ENCODE results near the gene MYO16.
"Not testable (repeated sequence)": the region's sequence is repeated elsewhere in the genome, so short reads cannot be mapped to it uniquely, and the experiment has no call there.

The MYO16 gene

GRCh38 chr13:108747843-108748242 lies 118.4 kb downstream of the MYO16 start:
- DNase-seq = no peak

GRCh38 chr13:108752276-108752675 lies 122.9 kb downstream of the MYO16 start:
- no peak for DNase-seq

GRCh38 chr13:108755083-108755482 lies 125.7 kb downstream of the MYO16 start:
- DNase-seq = no peak

GRCh38 chr13:108760129-108760528 lies 130.7 kb downstream of the MYO16 start:
- no peak for DNase-seq

GRCh38 chr13:108760541-108760940 lies 131.1 kb downstream of the MYO16 start:
- no peak for DNase-seq

GRCh38 chr13:108768035-108768434 lies 138.6 kb downstream of the MYO16 start:
- no peak for DNase-seq

- DNase-seq = no peak
Measured at GRCh38 chr13:108769213-108770070, 140.0 kb downstream of the MYO16 start.

GRCh38 chr13:108775597-108775996 lies 146.2 kb downstream of the MYO16 start:
- DNase-seq = no peak

- DNase-seq = no peak
Measured at GRCh38 chr13:108776650-108777049, 147.2 kb downstream of the MYO16 start.

GRCh38 chr13:108777421-108778420 lies 148.3 kb downstream of the MYO16 start:
- DNase-seq = no peak

GRCh38 chr13:108779308-108779707 lies 149.9 kb downstream of the MYO16 start:
- DNase-seq = no peak

- no peak for DNase-seq
Measured at GRCh38 chr13:108780706-108781105, 151.3 kb downstream of the MYO16 start.

- DNase-seq = no peak
Measured at GRCh38 chr13:108781312-108781711, 151.9 kb downstream of the MYO16 start.

- DNase-seq = not testable (repeated sequence)
Measured at GRCh38 chr13:108782480-108782879, 153.1 kb downstream of the MYO16 start.

- DNase-seq = no peak
Measured at GRCh38 chr13:108785844-108786243, 156.4 kb downstream of the MYO16 start.

GRCh38 chr13:108786456-108787200 lies 157.2 kb downstream of the MYO16 start:
- DNase-seq = no peak

GRCh38 chr13:108787700-108788414 lies 158.4 kb downstream of the MYO16 start:
- no peak for DNase-seq

- DNase-seq = no peak
Measured at GRCh38 chr13:108789476-108789875, 160.1 kb downstream of the MYO16 start.

GRCh38 chr13:108795841-108796240 lies 166.4 kb downstream of the MYO16 start:
- DNase-seq = no peak

GRCh38 chr13:108797354-108797753 lies 167.9 kb downstream of the MYO16 start:
- DNase-seq = no peak

GRCh38 chr13:108807841-108808240 lies 178.4 kb downstream of the MYO16 start:
- no peak for DNase-seq

- DNase-seq = no peak
Measured at GRCh38 chr13:108812165-108812564, 182.8 kb downstream of the MYO16 start.
